Activated T-helper 1 cell treated with anti-CD3 and anti-CD28 coated beads, Interleukin-12 subunit alpha, Interleukin-12 subunit beta, Interleukin-2, Interleukin-4 antibody, amounts not matched to agents 30 ng/mL and 10 ng/mL and 1 ng/mL, durations not matched to agents 14 hours and 24 hours and 36 hours (primary cell): ENCODE data around the gene GPR35. TPM values are rescaled to one million over a fixed set of nuclear protein-coding genes. Genes with fewer than 3 reads are reported as not detected.

ENCODE experiments used
- DNase-seq: peaks from one replicate; pipeline ENCODE4 v3.0.0; 2021; ENCODE audit warnings: low spot score
- H3K27ac Mint-ChIP-seq: one replicate; pipeline ENCODE4 v1.8.0; 2021; ENCODE audit warnings: mild to moderate bottlenecking, mixed read lengths
- H3K27me3 Mint-ChIP-seq: one replicate; pipeline ENCODE4 v1.8.0; 2022; ENCODE audit warnings: mild to moderate bottlenecking, moderate library complexity, mixed read lengths; ENCODE audit not compliant: insufficient read depth
- H3K36me3 Mint-ChIP-seq: one replicate; pipeline ENCODE4 v1.8.0; 2021; ENCODE audit warnings: low read depth, mixed read lengths
- H3K4me1 Mint-ChIP-seq: one replicate; pipeline ENCODE4 v1.8.0; 2021; ENCODE audit warnings: low read depth, mixed read lengths
- H3K4me3 Mint-ChIP-seq: one replicate; pipeline ENCODE4 v1.8.0; 2021; ENCODE audit warnings: mild to moderate bottlenecking, moderate library complexity, mixed read lengths
- H3K9me3 Mint-ChIP-seq: one replicate; pipeline ENCODE4 v1.8.0; 2021; ENCODE audit warnings: mixed read lengths
- intact Hi-C: fragments of 100-400 bp; cut with micrococcal nuclease; formaldehyde crosslinking; loops from one replicate; pipeline ENCODE4 v1.15.1; 2024
- total RNA-seq: library from RNA; stranded (reverse); gene quantifications from 2 replicates; pipeline ENCODE4 v1.2.3, GENCODE V29; 2022

Gene GPR35
- total RNA-seq, 1 donor from 2014 or later, result 7.6 TPM

GRCh38 chr2:240644859-240645301 is 19.6 kb downstream of the GPR35 start:
- Mint-ChIP-seq H3K4me1 (peaks cover 10% of the 10 kb centered on the region), H3K9me3 (no peaks in the 10 kb centered on the region), H3K27ac (no peak overlapping the region), H3K27me3 (peaks cover 17% of the 10 kb centered on the region), H3K4me3 (no peak overlapping the region), H3K36me3 (no peaks in the 10 kb centered on the region)
- no peak for DNase-seq
- intact Hi-C loops, result no loop called here

GRCh38 chr2:240645346-240645745 is 20.1 kb downstream of the GPR35 start:
- H3K4me1 Mint-ChIP-seq, result peaks cover 10% of the 10 kb centered on the region
- H3K27me3 Mint-ChIP-seq, result peaks cover 22% of the 10 kb centered on the region
- H3K36me3 Mint-ChIP-seq, result no peaks in the 10 kb centered on the region
- no peaks in the 10 kb centered on the region for H3K9me3 Mint-ChIP-seq
- H3K4me3 Mint-ChIP-seq, result no peak overlapping the region
- intact Hi-C loops, result no loop called here
- DNase-seq, result no peak
- H3K27ac Mint-ChIP-seq, result no peak overlapping the region

DNA sequence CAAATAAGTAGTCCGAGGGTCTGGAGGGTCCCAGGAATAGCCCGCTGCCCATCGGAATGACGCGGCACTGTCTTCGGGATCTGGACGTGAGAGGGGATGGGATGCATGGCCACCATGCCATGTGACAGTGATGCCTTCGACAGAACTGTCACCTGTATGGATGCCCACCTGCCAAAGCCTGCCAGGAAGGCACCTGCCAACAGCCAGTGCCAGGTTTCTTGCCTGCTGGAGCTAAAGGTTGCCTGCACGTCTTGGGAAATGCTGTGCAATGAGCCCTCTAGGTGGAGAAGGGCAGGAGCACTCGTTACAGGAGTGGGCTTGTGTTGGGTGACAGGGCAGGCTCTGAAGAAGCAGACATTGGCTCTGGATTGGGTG is 20.5 kb downstream of the GPR35 start:
- H3K4me1 Mint-ChIP-seq, result peaks cover 10% of the 10 kb centered on the region
- no peaks in the 10 kb centered on the region for H3K9me3 Mint-ChIP-seq
- H3K4me3 Mint-ChIP-seq, result no peak overlapping the region
- no peak overlapping the region for H3K27ac Mint-ChIP-seq
- intact Hi-C loops, result no loop called here
- no peaks in the 10 kb centered on the region for H3K36me3 Mint-ChIP-seq
- peaks cover 23% of the 10 kb centered on the region for H3K27me3 Mint-ChIP-seq
- no peak for DNase-seq

DNA sequence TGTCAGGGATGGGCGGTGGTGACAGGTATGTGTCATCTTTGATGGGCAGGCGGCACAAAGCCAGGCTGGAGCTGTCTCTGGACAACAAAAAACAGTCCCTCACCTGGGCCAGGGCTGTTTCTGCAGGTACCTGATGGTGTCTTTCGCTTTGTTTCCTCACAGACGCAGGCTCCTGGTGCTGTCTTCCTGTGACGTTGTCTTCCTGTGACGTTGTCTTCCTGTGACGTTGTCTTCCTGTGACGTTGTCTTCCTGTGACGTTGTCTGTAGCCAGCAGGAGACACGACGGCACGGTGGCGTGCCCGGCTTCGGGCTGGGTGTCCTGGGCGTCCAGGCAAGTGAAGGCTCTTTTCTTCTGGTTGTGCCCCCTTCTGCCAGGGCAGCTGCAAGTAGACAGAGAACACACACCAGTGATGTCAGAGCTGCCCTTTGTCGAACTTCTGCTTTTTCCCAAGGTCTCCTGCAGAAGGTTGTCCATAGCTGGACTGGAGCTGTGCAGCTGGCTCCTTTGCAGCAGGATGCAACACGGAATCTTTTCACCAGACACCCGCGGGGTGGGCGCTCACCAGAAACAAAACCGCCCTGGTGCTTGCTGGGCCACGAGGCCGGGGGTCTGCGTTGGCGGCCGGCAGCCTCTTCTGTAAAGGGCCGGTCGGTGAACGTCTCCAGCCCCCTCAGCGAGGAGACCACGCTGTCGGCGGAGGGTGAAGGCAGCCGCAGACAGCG is 21.1 kb downstream of the GPR35 start:
- Mint-ChIP-seq H3K9me3 (no peaks in the 10 kb centered on the region), H3K27ac (no peak overlapping the region), H3K4me3 (no peak overlapping the region), H3K4me1 (peaks cover 10% of the 10 kb centered on the region), H3K27me3 (peaks cover 27% of the 10 kb centered on the region), H3K36me3 (no peaks in the 10 kb centered on the region)
- no peak for DNase-seq
- intact Hi-C loops, result no loop called here

DNA sequence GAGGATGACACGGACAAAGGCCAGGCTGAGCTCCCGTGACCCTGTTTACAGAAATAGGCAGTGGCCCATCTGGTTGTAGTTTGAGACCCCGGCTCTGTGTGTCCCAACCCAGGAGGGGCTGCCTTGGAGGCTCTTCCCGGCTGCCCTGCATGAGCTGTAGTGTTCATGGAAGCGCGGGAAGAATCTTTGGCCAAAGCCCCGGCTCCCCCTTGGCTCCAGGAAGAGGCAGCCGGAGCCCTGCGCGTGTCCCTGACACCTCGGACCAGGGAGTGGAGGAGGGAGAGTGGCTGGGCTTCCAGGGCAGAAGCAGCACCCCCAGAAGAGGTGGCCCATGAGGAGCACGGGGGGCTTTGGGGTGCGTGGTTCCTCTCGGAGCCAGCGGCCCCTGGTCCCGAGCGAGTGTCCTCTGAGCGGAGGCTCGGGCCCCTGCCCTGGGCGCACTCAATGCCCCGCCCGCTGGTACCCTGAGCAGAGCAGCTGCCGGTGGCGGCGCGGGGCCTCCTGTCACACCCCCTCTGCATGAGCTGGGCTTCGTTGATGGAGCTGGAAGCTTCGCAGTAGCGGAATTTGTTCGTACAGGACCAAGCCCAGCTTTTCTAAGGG is 21.7 kb downstream of the GPR35 start:
- intact Hi-C loops, result no loop called here
- DNase-seq, result no peak
- Mint-ChIP-seq H3K27me3 (peaks cover 27% of the 10 kb centered on the region), H3K4me1 (peaks cover 10% of the 10 kb centered on the region), H3K27ac (no peak overlapping the region), H3K36me3 (no peaks in the 10 kb centered on the region), H3K9me3 (no peaks in the 10 kb centered on the region), H3K4me3 (no peak overlapping the region)

DNA sequence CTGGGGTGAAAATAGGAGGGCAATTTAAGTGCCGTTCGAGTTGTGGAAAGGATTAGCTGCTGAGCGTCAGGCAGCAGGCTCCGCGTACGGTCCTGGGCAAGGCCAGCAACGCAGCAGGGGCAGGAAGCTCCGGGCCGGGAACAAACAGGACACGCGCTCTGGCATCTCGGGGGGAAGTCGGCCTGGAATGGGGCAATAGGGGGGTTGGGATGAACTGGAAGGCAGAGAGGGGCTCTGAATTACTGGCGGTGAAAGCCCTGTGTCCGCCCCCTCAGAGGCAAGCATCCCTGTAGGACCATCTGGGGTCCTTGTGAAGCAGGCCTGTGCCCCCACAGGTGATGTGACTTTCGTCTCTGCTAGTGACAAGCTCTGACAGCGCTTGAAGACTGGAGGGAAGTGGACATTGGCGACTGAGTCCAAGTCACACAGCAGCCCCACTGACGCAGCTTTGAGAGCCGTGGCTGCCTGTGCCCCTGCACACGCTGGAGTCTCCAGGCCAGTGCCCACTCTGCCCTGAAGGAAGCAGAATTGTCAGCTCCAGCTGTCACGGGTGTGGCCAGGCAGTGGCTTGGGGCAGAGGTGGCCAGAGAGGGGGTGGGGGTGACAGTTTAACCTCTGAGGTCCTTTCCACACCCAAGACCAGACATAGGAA is 22.3 kb downstream of the GPR35 start:
- Mint-ChIP-seq H3K9me3 (no peaks in the 10 kb centered on the region), H3K27ac (no peak overlapping the region), H3K36me3 (no peaks in the 10 kb centered on the region), H3K4me3 (no peak overlapping the region), H3K27me3 (peaks cover 27% of the 10 kb centered on the region), H3K4me1 (peaks cover 10% of the 10 kb centered on the region)
- intact Hi-C loops, result no loop called here
- DNase-seq, result no peak

GRCh38 chr2:240648155-240648649 is 22.9 kb downstream of the GPR35 start:
- H3K27me3 Mint-ChIP-seq, result peaks cover 27% of the 10 kb centered on the region
- no peak overlapping the region for H3K27ac Mint-ChIP-seq
- no peak overlapping the region for H3K4me3 Mint-ChIP-seq
- H3K9me3 Mint-ChIP-seq, result no peaks in the 10 kb centered on the region
- intact Hi-C loops, result no loop called here
- no peak for DNase-seq
- H3K36me3 Mint-ChIP-seq, result no peaks in the 10 kb centered on the region
- H3K4me1 Mint-ChIP-seq, result peaks cover 10% of the 10 kb centered on the region

DNA sequence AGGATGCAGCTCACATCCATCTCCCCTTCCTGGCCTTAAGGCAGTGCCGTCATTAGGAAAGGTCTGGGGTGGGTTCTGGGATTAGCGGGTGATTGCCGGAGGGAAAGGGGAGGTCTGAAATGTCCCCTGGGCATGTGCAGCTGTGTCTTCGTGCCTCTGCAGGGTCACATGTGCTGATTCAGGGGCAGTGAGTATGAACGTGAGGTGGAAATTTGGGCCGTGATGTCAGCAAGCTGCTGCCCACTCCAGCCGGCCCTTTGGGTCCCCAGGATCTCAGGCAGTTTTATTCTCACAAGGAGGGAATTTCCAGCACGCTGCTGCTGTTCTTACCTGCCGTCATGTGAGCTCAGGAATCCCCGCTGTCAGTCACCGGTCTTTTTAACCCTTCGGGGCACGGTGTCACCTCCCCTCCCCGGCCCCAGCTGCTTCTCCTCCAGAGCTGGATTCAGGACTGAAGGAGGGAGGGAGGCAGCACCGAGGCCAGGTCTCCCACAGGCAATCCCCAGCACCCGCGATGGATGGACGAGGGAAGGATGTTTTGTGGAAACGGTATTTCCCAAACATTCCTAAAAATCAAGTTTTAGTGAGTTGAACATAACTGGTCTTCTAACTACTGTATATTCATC is 23.5 kb downstream of the GPR35 start:
- Mint-ChIP-seq H3K36me3 (no peaks in the 10 kb centered on the region), H3K4me3 (no peak overlapping the region), H3K27me3 (peaks cover 31% of the 10 kb centered on the region), H3K9me3 (no peaks in the 10 kb centered on the region), H3K27ac (no peak overlapping the region), H3K4me1 (peaks cover 10% of the 10 kb centered on the region)
- intact Hi-C loops, result no loop called here
- no peak for DNase-seq

DNA sequence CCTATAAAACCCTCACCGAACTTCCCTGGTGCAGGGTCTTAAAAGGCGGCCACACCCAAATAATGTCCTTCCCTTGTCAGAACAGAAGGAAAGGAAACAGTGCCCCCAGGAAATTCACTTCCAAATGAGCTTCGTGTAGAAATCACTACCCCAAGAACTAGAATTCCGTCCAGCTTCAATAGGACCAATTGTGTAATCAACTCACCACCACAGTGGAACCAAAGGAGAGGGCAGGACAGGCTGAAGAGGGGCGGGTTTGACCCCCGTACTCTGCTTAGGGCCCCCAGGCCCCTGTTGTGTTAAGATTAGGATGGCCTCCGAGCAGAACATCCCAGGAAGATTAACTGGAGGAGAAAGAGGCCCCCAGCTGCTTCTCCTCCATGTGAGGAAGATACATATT is 24.1 kb downstream of the GPR35 start:
- H3K27me3 Mint-ChIP-seq, result peaks cover 31% of the 10 kb centered on the region
- H3K9me3 Mint-ChIP-seq, result no peaks in the 10 kb centered on the region
- no peak for DNase-seq
- H3K4me3 Mint-ChIP-seq, result no peak overlapping the region
- peaks cover 10% of the 10 kb centered on the region for H3K4me1 Mint-ChIP-seq
- H3K36me3 Mint-ChIP-seq, result no peaks in the 10 kb centered on the region
- intact Hi-C loops, result no loop called here
- no peak overlapping the region for H3K27ac Mint-ChIP-seq

DNA sequence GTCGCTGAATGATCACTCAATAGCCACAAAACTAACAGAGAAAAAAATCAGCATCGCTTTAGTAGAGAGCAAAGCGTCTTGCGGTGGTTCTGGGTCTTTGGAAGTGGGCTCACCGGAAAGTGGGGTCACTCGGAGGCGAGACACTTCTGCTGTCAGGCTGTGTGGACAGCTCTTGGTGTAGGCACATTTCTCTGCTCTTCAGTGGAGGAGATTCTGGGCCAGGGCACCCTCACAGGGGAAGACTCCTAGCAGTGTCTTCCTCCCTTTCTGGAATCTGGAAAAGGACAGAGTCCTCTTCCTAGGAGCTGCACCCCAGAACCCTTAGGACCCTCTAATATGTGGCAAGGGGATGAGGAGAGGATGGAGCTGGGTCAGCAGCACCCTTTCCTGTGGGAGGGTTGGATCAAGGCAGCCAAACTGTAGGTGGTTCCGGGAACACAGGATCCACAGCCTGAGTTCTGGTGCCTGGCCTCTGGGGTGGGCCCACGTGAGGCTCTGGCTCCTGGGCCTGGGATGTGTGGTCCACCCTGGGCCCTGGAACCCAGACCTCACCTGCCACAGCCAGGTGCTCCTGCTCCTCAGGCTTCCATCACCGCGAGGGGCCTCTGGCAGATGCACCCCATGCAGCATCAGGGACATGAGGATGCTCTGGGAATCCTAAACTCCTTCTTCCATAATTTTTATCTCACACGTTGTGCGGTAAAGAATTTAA is 25.1 kb downstream of the GPR35 start:
- Mint-ChIP-seq H3K27ac (no peak overlapping the region), H3K27me3 (peaks cover 42% of the 10 kb centered on the region)
- DNase-seq, result no peak

GRCh38 chr2:240651185-240651584 is 25.9 kb downstream of the GPR35 start:
- no peaks in the 10 kb centered on the region for H3K9me3 Mint-ChIP-seq
- no peaks in the 10 kb centered on the region for H3K36me3 Mint-ChIP-seq
- H3K27me3 Mint-ChIP-seq, result peaks cover 45% of the 10 kb centered on the region
- intact Hi-C loops, result no loop called here
- DNase-seq, result no peak
- no peak overlapping the region for H3K27ac Mint-ChIP-seq
- H3K4me1 Mint-ChIP-seq, result peaks cover 15% of the 10 kb centered on the region
- H3K4me3 Mint-ChIP-seq, result no peak overlapping the region

More for the DNA sequence above, 25.1 kb downstream of the GPR35 start:
- Mint-ChIP-seq H3K4me3 (no peak overlapping the region), H3K9me3 (no peaks in the 10 kb centered on the region), H3K4me1 (peaks cover 19% of the 10 kb centered on the region), H3K36me3 (no peaks in the 10 kb centered on the region)
- intact Hi-C loops, result no loop called here
